Midbrain (tissue), 1 donor: Measurements from ENCODE around the gene CDC42.

Experiments
- DNase-seq: peaks from one replicate; lab custom pipeline; 2025; lab: John Stamatoyannopoulos, UW

The CDC42 gene

GRCh38 chr1:22111115-22111514 is 58.6 kb downstream of the CDC42 start:
- no peak for DNase-seq

GRCh38 chr1:22111620-22112019 is 59.1 kb downstream of the CDC42 start:
- no peak for DNase-seq

- no peak for DNase-seq
Measured at GRCh38 chr1:22112554-22112953, 60.0 kb downstream of the CDC42 start.

- peak; percentile 6 for DNase-seq
Measured at GRCh38 chr1:22114083-22115012, 61.8 kb downstream of the CDC42 start.

GRCh38 chr1:22115286-22115685 is 62.8 kb downstream of the CDC42 start:
- DNase-seq = no peak

- peak; percentile 43 for DNase-seq
Measured at GRCh38 chr1:22117238-22117637, 64.7 kb downstream of the CDC42 start.

GRCh38 chr1:22117851-22118250 is 65.3 kb downstream of the CDC42 start:
- DNase-seq = no peak

- no peak for DNase-seq
Measured at GRCh38 chr1:22118291-22118992, 65.9 kb downstream of the CDC42 start.

GRCh38 chr1:22119626-22120468 is 67.3 kb downstream of the CDC42 start:
- DNase-seq = no peak

- no peak for DNase-seq
Measured at GRCh38 chr1:22120469-22120790, 67.9 kb downstream of the CDC42 start.

GRCh38 chr1:22121421-22121911 is 69.0 kb downstream of the CDC42 start:
- no peak for DNase-seq

GRCh38 chr1:22122273-22123070 is 70.0 kb downstream of the CDC42 start:
- DNase-seq = no peak

GRCh38 chr1:22123071-22123390 is 70.5 kb downstream of the CDC42 start:
- no peak for DNase-seq

GRCh38 chr1:22123901-22124404 is 71.4 kb downstream of the CDC42 start:
- no peak for DNase-seq

GRCh38 chr1:22124592-22125229 is 72.2 kb downstream of the CDC42 start:
- no peak for DNase-seq

GRCh38 chr1:22126531-22126930 is 74.0 kb downstream of the CDC42 start:
- DNase-seq = no peak

- DNase-seq = no peak
Measured at GRCh38 chr1:22127248-22127647, 74.7 kb downstream of the CDC42 start.

GRCh38 chr1:22127731-22128130 is 75.2 kb downstream of the CDC42 start:
- no peak for DNase-seq

- DNase-seq = no peak
Measured at GRCh38 chr1:22128392-22128791, 75.9 kb downstream of the CDC42 start.

- DNase-seq = no peak
Measured at GRCh38 chr1:22129501-22130117, 77.1 kb downstream of the CDC42 start.
